Endothelial cell of umbilical vein (primary cell): Measurements from ENCODE around the gene HAL.

Experiments
- CTCF ChIP-seq, 2 donors: IDR thresholded peaks; 1 replicate in 1 of 2; 2 replicates in 1 of 2; pipeline ENCODE4 v1.5.1; 2011; ENCODE audit warnings: low read length in 2 of 2, mild to moderate bottlenecking in 2 of 2, moderate library complexity in 2 of 2, control low read depth in 1 of 2, inconsistent platforms in 1 of 2, low read depth in 1 of 2; ENCODE audit not compliant: insufficient read depth in 1 of 2; ENCODE audit errors: extremely low read depth in 1 of 2
- EZH2 ChIP-seq: IDR thresholded peaks from 2 replicates; pipeline ENCODE4 v1.6.1; 2012; ENCODE audit warnings: borderline replicate concordance, low read depth, mild to moderate bottlenecking, moderate library complexity, low read length, inconsistent platforms; ENCODE audit not compliant: severe bottlenecking
- MAX ChIP-seq: IDR thresholded peaks from 2 replicates; pipeline ENCODE4 v1.6.1; 2011; ENCODE audit not compliant: insufficient read depth, insufficient read length
- POLR2A ChIP-seq: IDR thresholded peaks from 2 replicates; pipeline ENCODE4 v1.6.1; 2012; ENCODE audit warnings: low read depth, mild to moderate bottlenecking, control low read depth, low read length

GRCh38 chr12:95944108-95944704 lies 51.9 kb downstream of the HAL start:
- no peak for TF ChIP-seq CTCF (IDR thresholded peaks at IDR 0.05; ENCODE audit: extremely low read depth in 1 of 2, insufficient read depth in 1 of 2, low read depth in 1 of 2, low read length in 2 of 2)
- no peak for TF ChIP-seq POLR2A
- TF ChIP-seq EZH2, result peak; percentile 53
- TF ChIP-seq MAX, result no peak
